Stimulated activated CD4-positive, alpha-beta T cell treated with anti-CD3 and anti-CD28 coated beads, Interleukin-4, amount 100 ng/mL, for 1 hour (primary cell): ENCODE data around the gene SYNGR4.
"Not testable (repeated sequence)": the region's sequence is repeated elsewhere in the genome, so short reads cannot be mapped to it uniquely, and the experiment has no call there.

Experiments
- DNase-seq: peaks from one replicate; pipeline ENCODE4 v3.0.0-alpha.2; 2020

The SYNGR4 gene, protein sequence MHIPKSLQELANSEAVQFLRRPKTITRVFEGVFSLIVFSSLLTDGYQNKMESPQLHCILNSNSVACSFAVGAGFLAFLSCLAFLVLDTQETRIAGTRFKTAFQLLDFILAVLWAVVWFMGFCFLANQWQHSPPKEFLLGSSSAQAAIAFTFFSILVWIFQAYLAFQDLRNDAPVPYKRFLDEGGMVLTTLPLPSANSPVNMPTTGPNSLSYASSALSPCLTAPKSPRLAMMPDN

DNA sequence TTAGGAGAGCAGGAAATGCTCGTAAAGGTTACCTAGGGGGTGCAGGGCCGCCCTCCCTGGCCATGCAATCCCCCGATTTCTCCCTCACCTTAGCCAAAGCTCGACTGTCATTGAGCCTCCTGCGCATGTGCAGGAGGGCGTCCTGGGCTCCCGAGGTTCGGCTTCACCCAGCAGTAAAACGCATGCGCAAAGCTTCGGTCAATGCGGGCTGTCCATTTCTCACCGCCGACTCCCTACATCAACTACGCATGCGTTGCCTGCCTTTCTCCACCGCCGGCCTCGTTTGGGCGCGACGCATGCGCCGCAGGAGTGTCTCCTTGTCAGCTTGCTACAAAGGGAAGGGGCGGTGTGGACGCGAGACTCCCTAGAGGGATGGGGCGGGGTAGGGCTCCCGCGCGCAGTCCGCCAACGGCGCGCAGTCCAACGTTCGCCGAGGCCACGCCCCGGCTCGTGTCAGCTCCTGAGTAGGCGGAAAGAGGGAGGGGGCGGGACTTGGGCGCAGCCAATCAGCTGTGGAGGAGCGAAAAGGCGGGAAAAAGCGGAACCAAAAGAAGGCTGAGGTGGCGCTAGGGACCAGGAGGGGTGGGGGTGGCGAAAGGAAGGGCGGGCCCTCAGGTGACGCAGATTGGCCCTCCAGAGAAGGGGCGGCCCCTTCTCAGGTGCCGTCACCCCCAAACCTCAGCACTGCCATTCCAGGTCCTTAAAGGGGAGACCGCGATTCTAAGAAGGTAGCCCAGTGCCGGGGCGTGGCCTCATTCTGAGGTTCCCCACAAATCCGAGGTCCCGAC, at the start of gene SYNGR4, which contains the start of gene TMEM143:
SYNGR4 (plus strand) TSS at position 558 of the 788 bp plus-strand sequence. CDS start 1,476 bp downstream, outside the sequence.
TMEM143 (minus strand) TSS at position 131 of the 788 bp plus-strand sequence; CDS start at position 111, 20 bp downstream.
- peak; percentile 95 for DNase-seq

- DNase-seq: no peak
Measured at GRCh38 chr19:48315712-48316111, 48.5 kb upstream of the SYNGR4 start.

DNA sequence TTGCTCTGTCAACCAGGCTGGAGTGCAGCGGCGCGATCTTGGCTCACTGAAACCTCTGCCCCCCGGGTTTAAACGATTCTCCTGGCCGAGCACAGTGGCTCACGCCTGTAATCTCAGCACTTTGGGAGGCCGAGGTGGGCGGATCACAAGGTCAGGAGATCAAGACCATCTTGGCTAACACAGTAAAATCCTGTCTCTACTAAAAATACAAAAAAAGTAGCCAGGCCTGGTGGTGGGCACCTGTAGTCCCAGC, 46.5 kb upstream of the SYNGR4 start:
- DNase-seq: not testable (repeated sequence)

- DNase-seq: no peak
Measured at GRCh38 chr19:48318286-48318987, 45.7 kb upstream of the SYNGR4 start.

GRCh38 chr19:48319647-48320541, 44.3 kb upstream of the SYNGR4 start:
- peak; percentile 77 for DNase-seq

DNA sequence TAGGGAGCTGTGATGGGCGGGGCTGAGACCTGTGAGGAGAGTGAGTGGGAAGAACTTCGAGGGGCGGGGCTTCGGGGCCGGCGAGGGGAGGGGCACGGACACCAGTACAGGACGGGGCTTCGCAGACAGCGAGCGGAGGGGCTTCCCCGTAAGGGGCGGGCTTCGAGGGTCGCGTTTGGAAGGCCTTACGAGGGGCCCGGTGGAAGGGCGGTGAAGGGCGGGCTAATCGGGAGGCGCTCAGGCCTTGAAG, 42.9 kb upstream of the SYNGR4 start:
- peak; percentile 94 for DNase-seq

DNA sequence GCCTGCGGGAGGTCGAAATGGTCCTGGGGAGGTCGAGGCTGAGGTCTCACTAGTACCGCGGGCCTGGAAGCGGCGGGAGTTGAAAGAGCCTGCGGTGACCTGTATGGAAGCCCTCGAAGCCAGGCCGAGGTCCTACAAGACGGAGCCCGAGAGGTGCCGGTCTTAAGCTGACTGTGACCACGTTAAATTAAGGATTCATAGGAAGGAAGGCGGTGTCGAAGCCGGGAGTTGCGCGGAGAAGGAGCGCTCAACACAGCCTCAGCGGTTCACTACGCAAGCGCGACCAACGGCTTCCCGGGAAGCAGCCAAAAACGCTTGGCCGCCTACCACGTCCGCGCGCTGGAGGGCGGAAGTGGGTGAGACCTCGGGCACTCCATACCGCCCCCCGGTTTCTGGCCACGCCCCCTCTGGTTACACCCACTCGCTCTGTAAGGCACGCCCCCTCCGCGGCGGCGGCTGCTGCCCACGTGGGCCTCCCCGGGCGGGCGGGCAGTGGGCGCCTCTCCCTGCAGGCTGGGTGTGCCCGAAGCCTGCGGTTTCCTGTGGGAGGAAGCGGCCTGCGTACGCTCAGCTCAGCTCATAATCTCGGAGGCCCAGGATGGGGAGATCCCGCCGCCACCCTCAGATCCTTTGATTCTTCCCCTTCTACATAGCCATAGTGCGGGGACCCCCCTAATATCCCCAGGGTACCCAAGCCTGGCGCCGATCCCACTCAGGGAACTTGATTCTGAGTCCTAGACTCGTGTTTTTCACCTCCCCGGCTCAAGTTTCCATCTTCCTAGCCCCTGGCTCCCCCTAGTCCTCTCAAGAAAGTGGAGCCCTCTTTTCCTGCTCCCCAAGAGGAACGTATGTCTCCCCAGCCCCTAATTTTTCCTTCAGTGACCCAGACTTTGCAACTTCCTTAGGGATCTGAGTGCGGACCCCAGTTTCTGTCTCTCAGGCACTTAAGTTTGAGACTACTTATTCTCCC, 42.3 kb upstream of the SYNGR4 start:
- DNase-seq: peak; percentile 97

DNA sequence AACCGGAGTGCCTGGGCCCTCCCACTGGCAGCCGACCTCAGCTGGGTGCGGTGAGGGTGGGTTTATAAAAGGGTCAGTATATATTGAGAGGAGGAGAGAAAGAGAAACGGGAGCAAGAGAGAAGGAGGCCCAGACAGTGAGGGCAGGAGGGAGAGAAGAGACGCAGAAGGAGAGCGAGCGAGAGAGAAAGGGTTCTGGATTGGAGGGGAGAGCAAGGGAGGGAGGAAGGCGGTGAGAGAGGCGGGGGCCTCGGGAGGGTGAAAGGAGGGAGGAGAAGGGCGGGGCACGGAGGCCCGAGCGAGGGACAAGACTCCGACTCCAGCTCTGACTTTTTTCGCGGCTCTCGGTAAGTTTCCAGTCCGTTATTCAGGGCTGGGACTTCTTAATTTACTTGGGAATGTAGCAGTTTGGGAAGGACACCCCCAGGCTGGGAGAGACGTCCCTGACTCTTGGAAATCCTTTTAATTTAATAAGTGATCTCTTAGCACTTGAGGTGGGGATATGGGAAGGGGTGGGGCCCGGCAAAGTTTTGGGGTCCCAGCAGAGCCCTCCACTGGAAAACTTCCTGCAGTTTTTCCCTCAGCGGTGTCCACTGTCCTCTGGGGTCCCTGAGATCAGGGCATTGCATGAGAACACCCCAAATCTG, 38.8 kb upstream of the SYNGR4 start, which contains the start of gene EMP3:
EMP3 (plus strand) TSS at position 288 of the 646 bp plus-strand sequence. CDS start 1,293 bp downstream, outside the sequence.
- peak; percentile 84 for DNase-seq

- peak; percentile 25 for DNase-seq
Measured at GRCh38 chr19:48329167-48329891, 34.8 kb upstream of the SYNGR4 start.

DNA sequence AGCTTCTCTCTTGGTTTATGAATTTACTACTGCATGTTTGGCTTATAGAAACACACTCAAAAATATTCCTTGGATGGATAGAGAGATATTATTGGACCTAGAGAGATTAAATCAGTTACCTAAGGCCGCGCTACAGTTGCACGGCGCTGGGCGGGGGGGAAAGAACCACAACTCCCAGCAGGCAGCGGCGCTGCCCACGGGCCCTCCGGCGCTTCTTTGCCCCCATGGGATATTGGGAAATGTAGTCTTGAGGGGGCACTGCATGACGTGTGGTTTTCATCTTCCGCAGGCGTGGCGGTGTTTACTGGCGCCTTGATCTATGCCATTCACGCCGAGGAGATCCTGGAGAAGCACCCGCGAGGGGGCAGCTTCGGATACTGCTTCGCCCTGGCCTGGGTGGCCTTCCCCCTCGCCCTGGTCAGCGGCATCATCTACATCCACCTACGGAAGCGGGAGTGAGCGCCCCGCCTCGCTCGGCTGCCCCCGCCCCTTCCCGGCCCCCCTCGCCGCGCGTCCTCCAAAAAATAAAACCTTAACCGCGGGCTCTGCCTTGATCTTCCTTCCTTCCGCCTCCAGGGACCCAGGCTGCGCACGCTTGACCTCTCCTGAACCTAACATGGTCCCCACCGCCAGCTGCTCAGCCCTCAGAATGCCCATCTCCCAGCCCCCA, 34.0 kb upstream of the SYNGR4 start:
- DNase-seq: peak; percentile 78

- DNase-seq: no peak
Measured at GRCh38 chr19:48332351-48332661, 31.9 kb upstream of the SYNGR4 start.

DNA sequence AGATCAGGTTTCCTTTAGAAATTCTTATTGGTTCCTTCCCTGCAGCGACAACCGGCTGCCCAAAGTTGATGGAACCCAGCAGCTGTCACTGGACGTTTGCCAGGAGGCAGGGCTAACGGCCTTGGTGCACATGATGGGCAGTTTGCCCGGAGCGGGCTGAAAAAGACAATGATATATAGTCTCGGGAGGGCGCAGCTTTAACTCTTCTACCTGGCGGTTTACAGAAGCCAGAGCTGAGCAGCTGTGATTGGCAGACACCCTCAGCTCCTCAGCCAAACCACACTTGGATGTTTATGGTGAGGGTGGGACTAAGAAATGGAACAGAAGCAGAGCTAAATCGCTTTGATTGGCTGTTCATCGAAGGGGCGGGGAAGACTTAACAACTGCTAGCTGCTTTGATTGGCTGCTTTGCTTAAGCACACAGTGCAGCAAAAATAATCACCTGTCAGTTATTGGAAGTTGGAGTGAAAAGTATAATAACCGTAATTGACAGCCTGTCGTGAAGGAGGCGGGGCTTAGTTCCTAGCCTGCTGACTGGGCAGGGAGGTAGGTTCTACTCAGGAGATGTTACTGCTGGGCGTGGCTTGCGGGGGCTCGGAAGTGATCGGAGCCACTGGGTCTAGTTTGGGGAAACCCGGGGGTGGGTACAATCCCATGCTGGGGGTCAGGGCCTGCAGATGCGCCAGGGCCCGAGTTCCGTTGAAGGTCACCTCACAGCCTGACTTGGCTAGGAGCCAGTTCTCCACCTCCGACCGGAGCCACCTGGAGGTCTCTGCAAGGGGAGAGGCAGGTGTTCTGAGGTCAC, 31.3 kb upstream of the SYNGR4 start:
- peak; percentile 90 for DNase-seq

DNA sequence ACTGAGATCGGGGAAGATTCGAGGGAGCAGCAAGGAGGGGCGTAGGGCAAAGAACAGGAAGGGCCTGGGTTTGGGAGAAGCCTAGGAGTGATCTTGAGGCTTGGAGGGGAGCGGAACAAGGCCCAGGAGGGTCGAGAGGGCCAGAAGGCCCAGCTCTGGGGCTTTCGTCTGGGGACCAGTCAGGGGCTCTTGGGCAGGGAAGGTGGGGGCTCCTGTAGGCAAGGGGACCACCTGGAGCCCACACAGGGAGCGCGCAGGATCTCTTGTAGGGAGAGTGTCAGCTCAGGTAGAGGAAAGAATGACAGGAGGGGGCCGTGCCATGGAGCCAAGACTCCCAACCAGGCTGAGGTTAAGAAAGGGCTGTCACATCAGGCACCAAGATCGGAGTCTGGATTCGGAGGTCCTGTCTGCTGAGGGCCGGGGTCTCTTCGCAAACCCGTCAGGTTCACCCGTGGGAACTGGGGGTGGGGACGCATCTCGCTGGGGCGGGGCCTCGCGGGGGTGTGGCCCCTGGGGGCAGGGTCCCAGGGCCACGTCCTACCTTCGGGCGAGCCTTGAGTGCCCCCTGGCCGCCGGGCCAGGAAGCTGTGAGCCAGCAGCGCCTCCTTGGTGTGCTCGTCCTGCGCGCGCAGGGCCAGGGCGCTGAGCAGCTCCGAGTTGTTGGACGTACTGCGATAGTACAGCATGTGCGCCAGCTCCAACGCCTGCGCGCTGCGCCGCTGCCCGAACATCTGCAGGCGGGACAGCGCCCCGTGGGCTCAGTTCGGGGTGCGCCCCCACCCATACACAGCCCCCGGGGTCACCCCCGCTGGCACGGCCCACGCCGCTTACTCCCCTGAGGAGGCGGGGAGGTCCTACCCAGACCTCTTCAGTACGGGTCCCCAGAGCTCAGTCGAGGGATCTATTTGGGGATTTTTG, 30.4 kb upstream of the SYNGR4 start:
- DNase-seq: peak; percentile 95

DNA sequence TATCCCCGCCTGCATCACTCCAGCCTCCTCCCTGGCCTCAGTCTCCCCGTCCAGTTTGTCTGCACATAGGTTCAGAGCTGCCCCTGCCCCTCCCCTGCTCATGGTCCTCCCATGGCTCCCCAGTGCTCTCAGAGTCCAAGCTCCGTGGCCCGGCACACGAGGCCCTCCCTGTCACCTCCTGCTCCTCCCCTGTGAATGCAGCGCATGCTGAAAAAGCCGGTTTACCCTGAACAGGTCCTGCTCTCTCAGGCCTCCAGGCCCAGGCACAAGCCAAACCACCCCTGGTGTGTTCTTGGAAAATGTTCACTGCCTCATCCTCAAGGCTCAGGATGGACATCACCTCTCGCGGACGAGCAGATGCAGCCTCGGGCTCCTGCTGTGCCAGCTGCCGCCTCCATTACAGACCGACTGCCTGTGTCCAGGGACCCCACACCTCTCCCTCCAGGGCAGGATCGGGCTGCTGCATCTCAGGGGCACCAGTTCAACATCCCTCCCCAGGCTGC, 25.9 kb upstream of the SYNGR4 start:
- DNase-seq: no peak

DNA sequence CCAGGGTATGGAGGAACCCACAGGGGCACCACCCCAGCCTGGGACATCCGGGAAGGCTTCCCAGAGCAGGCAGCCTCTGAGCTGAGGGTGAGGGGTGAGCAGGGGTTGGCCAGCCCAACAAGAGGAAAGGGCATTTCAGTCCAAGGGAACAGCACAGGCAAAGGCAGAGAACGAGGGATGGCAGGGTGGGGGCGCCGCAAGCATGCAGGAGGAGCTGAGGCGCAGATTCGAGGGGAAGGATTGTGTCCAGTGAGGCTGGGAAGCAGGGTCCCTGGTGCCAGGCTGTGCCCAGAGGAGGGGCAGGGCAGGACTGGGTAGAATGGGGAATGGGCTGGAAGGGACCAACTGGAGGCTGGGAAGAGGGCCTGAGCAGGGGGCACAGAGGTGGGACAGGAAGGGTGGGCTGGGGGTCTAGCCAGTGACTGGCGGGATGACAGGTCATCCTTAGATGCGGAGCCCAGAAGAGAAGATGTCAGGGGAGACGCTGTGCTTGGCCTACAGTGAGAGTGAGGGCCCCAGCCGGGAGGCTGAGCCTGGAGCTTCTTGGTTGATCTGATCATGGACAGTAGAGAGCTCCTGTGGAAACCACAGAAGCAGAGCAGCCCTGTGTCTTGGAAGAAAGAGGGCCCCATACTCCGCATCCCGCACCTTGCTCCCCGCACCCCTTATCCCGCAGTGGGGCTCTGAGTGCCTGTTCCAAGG, 25.2 kb upstream of the SYNGR4 start:
- DNase-seq: no peak

GRCh38 chr19:48340995-48341394, 23.2 kb upstream of the SYNGR4 start:
- no peak for DNase-seq
